Measurements from ENCODE around the gene PAQR4. TPM values are rescaled to one million over a fixed set of nuclear protein-coding genes. Genes with fewer than 3 reads are reported as not detected.

The PAQR4 gene
- total RNA-seq, 2 experiments from 2014 or later: 29.4 to 30.4 TPM

GRCh38 chr16:2950353-2950724, 18.8 kb upstream of the PAQR4 start:
- intact Hi-C loops (cut with micrococcal nuclease): no loop called here
- CTCF ChIA-PET: interaction anchor here (1.3 to 2.9 kb wide), 2 partner anchors 11 to 23 kb away, joined by 5 to 11 read pairs; no protein-coding TSS in a partner anchor

GRCh38 chr16:2950773-2951172, 18.4 kb upstream of the PAQR4 start:
- Mint-ChIP-seq H3K4me1 (ENCODE audit: low read depth) (no peaks in the 10 kb centered on the region), H3K4me3 (no peak overlapping the region), H3K36me3 (ENCODE audit: low read depth) (no peaks in the 10 kb centered on the region), H3K27ac (no peak overlapping the region), H3K27me3 (no peaks in the 10 kb centered on the region), H3K9me3 (no peaks in the 10 kb centered on the region)
- ChIA-PET POLR2A (no interaction called here), CTCF (interaction anchor here (1.3 to 2.9 kb wide), 2 partner anchors 11 to 24 kb away, joined by 5 to 11 read pairs; no protein-coding TSS in a partner anchor)
- TF ChIP-seq CTCF (IDR thresholded peaks at IDR 0.05): no peak
- no peak for DNase-seq
- no peak for ATAC-seq
- intact Hi-C loops (cut with micrococcal nuclease): no loop called here

More at GRCh38 chr16:2950353-2950724, 18.8 kb upstream of the PAQR4 start:
- H3K27me3 Mint-ChIP-seq: no peaks in the 10 kb centered on the region
- no peak overlapping the region for H3K4me3 Mint-ChIP-seq
- TF ChIP-seq CTCF (IDR thresholded peaks at IDR 0.05): no peak
- no peaks in the 10 kb centered on the region for H3K36me3 Mint-ChIP-seq (ENCODE audit: low read depth)
- POLR2A ChIA-PET: interaction anchor here (0.6 kb wide), 1 partner anchor 24 kb away, joined by 3 read pairs; no protein-coding TSS in a partner anchor
- no peak for DNase-seq
- ATAC-seq: no peak
- H3K27ac Mint-ChIP-seq: no peak overlapping the region
- H3K4me1 Mint-ChIP-seq (ENCODE audit: low read depth): no peaks in the 10 kb centered on the region
- no peaks in the 10 kb centered on the region for H3K9me3 Mint-ChIP-seq

GRCh38 chr16:2952679-2953078, 16.5 kb upstream of the PAQR4 start:
- no peaks in the 10 kb centered on the region for H3K36me3 Mint-ChIP-seq (ENCODE audit: low read depth)
- H3K9me3 Mint-ChIP-seq: no peaks in the 10 kb centered on the region
- no peak overlapping the region for H3K27ac Mint-ChIP-seq
- ATAC-seq: no peak
- CTCF ChIA-PET: interaction anchor here (1.7 to 2.9 kb wide), 2 partner anchors 9 to 114 kb away, joined by 4 to 11 read pairs; no protein-coding TSS in a partner anchor
- no peak for DNase-seq
- peaks cover 5% of the 10 kb centered on the region for H3K4me1 Mint-ChIP-seq (ENCODE audit: low read depth)
- TF ChIP-seq CTCF (IDR thresholded peaks at IDR 0.05): no peak
- H3K4me3 Mint-ChIP-seq: no peak overlapping the region
- POLR2A ChIA-PET: no interaction called here
- intact Hi-C loops (cut with micrococcal nuclease): no loop called here
- peaks cover 8% of the 10 kb centered on the region for H3K27me3 Mint-ChIP-seq

- Mint-ChIP-seq H3K27ac (no peak overlapping the region), H3K4me3 (no peak overlapping the region), H3K4me1 (ENCODE audit: low read depth) (peaks cover 5% of the 10 kb centered on the region), H3K36me3 (ENCODE audit: low read depth) (no peaks in the 10 kb centered on the region), H3K27me3 (peaks cover 8% of the 10 kb centered on the region), H3K9me3 (no peaks in the 10 kb centered on the region)
- ATAC-seq (no peak), DNase-seq (no peak)
- no peak for TF ChIP-seq CTCF (IDR thresholded peaks at IDR 0.05)
- ChIA-PET POLR2A (no interaction called here), CTCF (no interaction called here)
- intact Hi-C loops (cut with micrococcal nuclease): no loop called here
Observed at GRCh38 chr16:2953706-2954627, 15.2 kb upstream of the PAQR4 start.
